HS-27A (cell line): ENCODE data around the gene JHY.

Experiments
- DNase-seq: peaks from one replicate; pipeline ENCODE4 v3.0.0-alpha.2; 2012; ENCODE audit warnings: low read depth, missing footprints

Gene JHY

DNA sequence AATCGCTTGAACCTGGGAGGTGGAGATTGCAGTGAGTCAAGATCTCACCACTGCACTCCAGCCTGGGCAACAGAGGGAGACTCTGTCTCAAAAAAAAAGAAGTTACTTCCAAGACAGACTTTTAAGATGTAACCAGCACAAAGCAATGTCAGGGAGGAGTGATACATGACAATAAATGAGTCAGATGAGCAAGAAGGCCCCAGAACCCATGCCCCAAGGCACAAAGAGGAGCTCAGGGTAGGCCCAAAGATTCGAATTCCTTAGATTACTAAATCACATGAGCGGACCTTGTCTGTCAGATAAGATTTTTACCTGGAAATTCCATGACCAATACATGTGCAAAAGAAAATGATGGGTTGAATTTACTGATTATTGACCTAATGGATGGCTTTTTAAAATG is 10.5 kb upstream of the JHY start:
- DNase-seq: no peak

- no peak for DNase-seq
Observed at GRCh38 chr11:122874991-122875390, 7.6 kb upstream of the JHY start.

DNA sequence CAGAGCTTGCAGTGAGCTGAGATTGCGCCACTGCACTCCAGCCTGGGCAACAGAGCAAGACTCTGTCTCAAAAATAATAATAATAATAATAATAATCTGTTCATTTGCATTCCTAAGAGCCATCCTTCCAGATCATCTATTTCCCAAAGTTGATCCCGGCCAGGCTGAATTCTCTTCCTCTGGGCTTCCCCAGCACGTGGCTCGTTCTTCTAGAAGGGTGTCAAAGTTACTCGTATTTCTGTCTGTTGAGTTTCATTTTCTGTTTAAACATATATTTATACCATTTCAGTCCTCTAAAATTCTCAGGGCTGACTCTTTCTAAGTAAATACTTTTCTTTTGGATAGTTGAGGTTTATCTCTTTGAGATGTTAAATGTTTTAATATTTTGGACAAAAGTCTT is 4.8 kb upstream of the JHY start:
- DNase-seq: no peak

- DNase-seq: no peak
Observed at GRCh38 chr11:122879785-122880184, 2.8 kb upstream of the JHY start.

- no peak for DNase-seq
Observed at GRCh38 chr11:122882857-122883645, 492 bp downstream of the JHY start.

DNA sequence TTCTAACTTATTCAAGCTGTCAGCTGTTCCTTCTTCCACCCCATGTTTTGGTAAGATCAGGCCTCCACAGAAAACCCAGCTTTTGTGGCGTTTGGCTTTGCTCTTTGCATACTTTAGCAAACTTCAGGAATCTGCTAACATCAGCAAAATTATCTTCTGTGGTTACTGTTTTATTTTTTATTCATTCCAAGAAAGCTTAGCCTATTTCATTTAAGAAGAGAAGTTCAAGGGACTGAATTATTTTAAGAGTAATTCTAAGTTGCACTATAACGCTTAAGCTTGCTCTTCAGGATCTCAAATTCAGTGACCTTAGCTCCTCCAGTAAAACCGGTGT is 1.1 kb downstream of the JHY start:
- DNase-seq: no peak

DNA sequence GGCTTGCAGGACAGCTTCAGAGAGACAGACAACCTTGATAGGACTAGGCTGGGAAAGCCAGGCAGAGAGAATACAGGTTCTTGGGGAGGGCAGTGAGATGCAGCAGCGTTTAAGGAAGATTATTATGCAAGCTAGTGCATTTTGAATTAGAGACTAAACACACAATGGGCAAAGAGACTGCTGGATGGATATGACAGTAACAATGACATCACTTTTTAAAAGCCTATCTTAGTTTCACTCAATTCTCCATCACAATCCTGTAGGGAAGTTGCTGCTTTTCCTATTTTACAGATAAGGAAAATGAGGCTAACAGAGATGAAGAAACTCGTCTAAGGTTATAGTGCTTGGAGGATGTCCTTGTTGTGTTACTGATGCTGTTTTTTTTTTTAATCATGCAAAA is 5.6 kb downstream of the JHY start:
- DNase-seq: no peak

GRCh38 chr11:122893131-122893530 is 10.6 kb downstream of the JHY start:
- DNase-seq: no peak

- no peak for DNase-seq
Observed at GRCh38 chr11:122895563-122895962, 13.0 kb downstream of the JHY start.

GRCh38 chr11:122897606-122898210 is 15.1 kb downstream of the JHY start:
- no peak for DNase-seq

- DNase-seq: no peak
Observed at GRCh38 chr11:122898799-122899198, 16.2 kb downstream of the JHY start.

DNA sequence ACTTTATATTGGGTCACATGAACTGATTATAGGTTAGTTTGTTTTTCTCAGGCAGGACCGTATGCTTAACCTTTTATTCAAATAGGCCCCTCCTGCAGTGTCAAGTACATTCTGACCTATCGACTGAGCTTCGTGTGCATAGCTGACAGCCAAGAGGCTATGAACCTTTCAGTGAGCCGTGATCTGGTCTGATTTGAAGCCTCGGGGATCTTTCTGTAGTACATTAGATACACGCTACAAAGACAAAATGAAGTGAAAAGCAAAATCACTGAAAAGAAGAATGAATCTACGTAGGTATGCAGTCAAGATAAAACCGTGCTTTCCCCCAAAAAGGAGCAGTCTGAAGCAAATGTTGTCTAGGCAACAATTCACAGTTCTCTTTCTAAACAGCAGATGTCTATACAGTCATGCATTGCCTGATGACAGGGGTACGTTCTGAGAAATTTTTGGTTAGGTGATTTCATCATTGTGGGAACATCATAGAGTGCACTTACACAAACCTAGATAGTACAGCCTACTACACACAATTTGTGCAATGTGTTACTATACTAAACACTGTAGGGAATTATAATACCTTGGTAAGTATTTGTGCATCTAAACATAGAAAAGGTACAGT is 18.1 kb downstream of the JHY start:
- no peak for DNase-seq

DNA sequence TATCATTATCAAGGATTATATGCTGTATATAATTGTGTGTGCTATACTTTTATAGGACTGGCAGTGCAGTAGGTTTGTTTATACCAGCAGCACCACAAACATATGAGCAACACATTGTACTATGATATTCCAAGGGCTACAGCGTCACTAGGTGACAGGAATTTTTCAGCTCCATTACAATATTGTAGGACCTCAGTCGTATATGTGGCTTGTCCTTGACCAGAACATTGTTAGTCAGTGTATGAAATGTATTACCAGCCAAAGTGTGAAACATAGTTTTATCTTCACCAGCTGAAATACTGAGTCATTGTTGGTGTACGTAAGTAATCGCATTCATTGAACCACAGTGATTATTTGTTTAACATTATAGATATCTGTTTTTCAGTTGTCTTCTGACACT is 20.4 kb downstream of the JHY start:
- DNase-seq: no peak

DNA sequence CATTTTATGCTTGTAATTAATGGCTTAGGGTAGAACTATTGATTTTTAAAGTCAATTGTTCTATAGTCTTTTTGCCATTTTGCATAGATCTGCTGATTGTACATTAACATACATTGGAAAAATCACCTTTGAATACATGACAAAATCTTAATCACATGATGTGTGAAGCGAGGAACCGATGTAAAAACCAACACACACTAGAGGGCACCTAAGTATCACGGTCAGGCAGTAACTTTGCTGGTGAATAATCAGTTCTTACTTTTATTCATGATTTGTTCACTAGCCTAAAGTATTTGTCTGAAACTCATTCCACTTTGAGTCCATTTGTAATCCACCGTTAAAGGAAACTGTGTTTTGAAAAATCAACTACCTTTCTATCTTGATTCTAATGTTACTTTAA is 28.2 kb downstream of the JHY start:
- DNase-seq: no peak

DNA sequence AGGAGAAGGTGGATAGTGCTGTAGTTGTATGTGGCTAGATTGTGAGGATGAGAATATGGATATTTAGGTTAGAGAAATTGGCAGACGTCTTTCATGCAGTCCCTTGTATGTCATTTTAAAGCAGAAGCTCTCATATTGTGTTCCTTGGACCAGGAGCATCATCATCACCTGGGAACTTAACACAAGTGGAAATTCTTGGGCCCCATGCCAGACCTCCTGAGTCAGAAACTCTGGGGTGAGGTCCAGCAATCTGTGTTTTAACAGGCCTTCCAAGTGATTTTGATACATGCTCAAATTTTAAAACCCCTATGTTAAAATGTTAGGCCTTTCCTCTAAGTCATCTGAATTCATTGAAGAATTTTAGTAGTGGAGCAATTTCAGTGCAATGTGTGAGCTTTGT is 34.8 kb downstream of the JHY start:
- DNase-seq: no peak

GRCh38 chr11:122918734-122919133 is 36.2 kb downstream of the JHY start:
- DNase-seq: no peak

DNA sequence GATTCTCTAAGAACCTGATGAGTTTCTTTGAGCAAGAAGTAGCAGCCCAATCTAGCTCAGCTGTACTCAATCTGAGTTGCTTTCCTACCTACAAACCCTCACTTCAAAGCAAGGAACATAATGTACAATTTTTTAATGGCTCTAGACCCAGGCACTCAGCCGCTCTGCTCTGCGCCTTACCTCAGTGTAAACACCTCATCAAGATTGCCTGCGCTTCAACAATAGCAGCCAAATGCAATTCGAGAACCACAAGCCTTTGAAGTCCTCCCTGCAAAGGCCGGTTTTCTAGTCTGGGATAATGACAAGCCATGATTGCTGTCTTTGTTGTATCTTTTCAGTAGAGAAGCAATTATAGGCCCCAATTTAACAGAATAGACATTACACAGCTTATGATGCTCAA is 38.0 kb downstream of the JHY start:
- no peak for DNase-seq

DNA sequence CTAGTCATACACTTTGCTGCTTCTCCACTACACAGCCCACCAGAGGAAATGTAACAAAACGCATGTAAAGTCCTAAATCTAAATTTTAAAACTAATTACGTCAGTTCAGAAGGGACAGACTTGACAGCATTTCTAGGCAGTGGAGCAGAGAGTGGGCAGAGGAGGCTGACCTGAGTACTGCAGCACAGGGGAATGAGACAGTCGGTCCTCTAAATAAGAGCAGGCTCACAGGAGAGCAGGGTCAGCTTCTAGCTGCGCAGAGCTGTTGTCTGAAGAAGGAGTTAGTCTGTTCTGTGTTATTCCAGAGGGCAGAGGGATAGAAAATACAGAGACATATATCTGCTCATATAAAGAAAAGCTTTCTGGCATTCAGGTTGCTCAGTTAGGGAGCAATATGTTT is 40.3 kb downstream of the JHY start:
- no peak for DNase-seq

GRCh38 chr11:122923302-122923701 is 40.7 kb downstream of the JHY start:
- no peak for DNase-seq

- DNase-seq: no peak
Observed at GRCh38 chr11:122931510-122931909, 49.0 kb downstream of the JHY start.

GRCh38 chr11:122933416-122933815 is 50.9 kb downstream of the JHY start:
- no peak for DNase-seq

DNA sequence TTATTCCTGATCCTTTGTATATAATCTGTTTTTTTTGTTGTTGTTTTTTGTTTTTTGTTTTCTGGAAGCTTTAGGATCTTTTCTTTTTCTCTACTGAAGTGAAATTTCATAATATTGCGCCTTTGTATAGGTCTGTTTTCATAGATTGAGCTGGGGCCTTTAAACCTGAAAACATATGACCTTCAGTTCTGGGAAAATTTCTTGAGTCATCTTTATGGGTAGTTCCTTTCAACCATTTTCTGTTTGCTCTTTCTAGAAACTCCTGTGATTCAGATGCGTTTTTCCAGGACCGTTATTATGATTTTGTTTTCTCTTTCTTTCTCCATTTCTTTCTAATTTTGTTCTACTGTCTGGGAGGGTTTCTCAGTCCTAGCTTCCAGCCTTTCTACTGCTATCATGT is 55.4 kb downstream of the JHY start:
- no peak for DNase-seq

DNA sequence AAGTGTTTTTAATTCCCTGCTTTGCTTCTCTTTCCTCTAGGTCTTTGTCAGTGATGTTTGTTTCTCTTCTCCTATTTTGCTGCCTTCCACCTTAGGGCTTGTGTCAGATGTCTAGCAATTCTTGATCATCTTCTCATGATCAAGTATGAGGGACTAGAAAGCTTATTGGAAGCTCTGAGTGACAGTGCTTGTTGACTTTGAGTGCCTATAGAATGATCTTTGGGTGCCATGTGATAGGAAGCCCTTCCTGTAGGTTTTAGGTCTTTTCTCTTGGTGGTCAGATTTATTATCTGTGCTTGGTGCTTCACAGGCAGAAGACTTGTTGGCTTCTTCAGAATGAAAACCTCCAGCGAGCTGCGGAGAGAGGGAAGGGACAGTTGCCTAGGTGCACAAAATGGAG is 56.0 kb downstream of the JHY start:
- DNase-seq: no peak

DNA sequence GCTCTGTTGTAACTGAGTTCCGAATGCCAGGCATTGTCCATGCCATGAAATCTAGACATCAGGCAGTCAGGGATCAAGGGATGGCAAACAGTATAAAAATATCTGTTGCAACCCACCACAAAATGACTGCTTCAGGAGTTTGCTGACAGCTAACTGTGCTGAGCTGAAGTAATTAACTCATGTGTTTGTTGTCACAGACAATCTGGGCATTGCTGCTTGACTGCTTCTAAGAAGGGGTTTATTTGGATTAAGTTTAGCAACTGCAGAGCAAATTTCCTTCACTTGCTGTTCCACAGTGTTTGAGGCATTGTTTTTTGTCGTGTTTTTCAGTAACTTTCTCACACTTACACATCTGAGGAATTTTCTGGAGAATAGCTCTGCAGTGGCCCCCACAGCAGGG is 68.7 kb downstream of the JHY start:
- no peak for DNase-seq
